HepG2 (cell line): ENCODE results near the gene PRKCSH. TPM values are rescaled to one million over a fixed set of nuclear protein-coding genes. Genes with fewer than 3 reads are reported as not detected.

Experiments used
- ATAC-seq: fragments of 200-7000 bp; cut with Tn5 transposase; 3 replicates; pipeline ENCODE4 v1.9.1; 2020; ENCODE audit warnings: mild to moderate bottlenecking, moderate library complexity
- BruUV-seq: library from RNA; stranded (reverse); fragments of 400-500 nt; replicated peaks from 2 replicates; lab custom pipeline; 2021; lab: Mats Ljungman, UMichigan
- CTCF ChIA-PET: fragments of 300-600 bp; formaldehyde crosslinking; extraction: SDS; loops from one replicate; lab custom pipeline; 2021; ENCODE audit warnings: low total read pairs, inconsistent platforms, low intra/inter-chr PET ratio; lab: Yijun Ruan, JAX
- POLR2A ChIA-PET: fragments of 350-600 bp; sonication (Branson Sonifier 250); formaldehyde crosslinking; loops from one replicate; lab custom pipeline; 2020; ENCODE audit warnings: antibody characterized with exemption, inconsistent platforms; lab: Yijun Ruan, JAX
- DNase-seq: peaks from one replicate; pipeline ENCODE4 v3.0.0-alpha.2; 2015; ENCODE audit warnings: low spot score
- FAIRE-seq: peaks from 3 replicates; lab custom pipeline; 2011; peaks lifted over from hg19 to GRCh38; lab: Jason Lieb, UNC
- H2AFZ ChIP-seq: one replicate; pipeline ENCODE4 v1.6.1; 2011; ENCODE audit warnings: low read length, inconsistent platforms
- H3K27ac ChIP-seq: fragments of 300-600 bp; 3 replicates; pipeline ENCODE4 v1.8.0; 2011; ENCODE audit warnings: mixed run types, mild to moderate bottlenecking, mixed read lengths, low read length, inconsistent platforms; ENCODE audit not compliant: insufficient read depth; ENCODE audit errors: extremely low read length
- H3K27me3 ChIP-seq, 2 experiments: fragments of 200-600 bp in 1 of 2; 2 replicates in 1 of 2; 3 replicates in 1 of 2; pipeline versions ENCODE4 v1.6.0 to v1.8.0; 2011; ENCODE audit warnings: low read length in 2 of 2, mild to moderate bottlenecking in 2 of 2, moderate library complexity in 2 of 2, inconsistent platforms in 1 of 2; ENCODE audit not compliant: insufficient read depth in 2 of 2, control insufficient read depth in 1 of 2
- H3K36me3 ChIP-seq, 2 experiments: fragments of 200-600 bp in 1 of 2; replicated peaks in 1 of 2; 2 replicates in 1 of 2; 3 replicates in 1 of 2; pipeline versions ENCODE4 v1.5.1 to v1.8.0; 2011; ENCODE audit warnings: low read length in 2 of 2, inconsistent platforms in 1 of 2; ENCODE audit not compliant: insufficient read depth in 2 of 2, control insufficient read depth in 1 of 2
- H3K4me1 ChIP-seq: 2 replicates; pipeline ENCODE4 v1.5.1; 2012; ENCODE audit warnings: low read length, inconsistent platforms; ENCODE audit not compliant: insufficient read depth
- H3K4me2 ChIP-seq: 2 replicates; pipeline ENCODE4 v1.6.0; 2011; ENCODE audit warnings: low read depth, low read length, inconsistent platforms
- H3K4me3 ChIP-seq, 3 experiments: fragments of 200-600 bp in 1 of 3; sonication (generic), shearing (Covaris generic) in 1 of 3; replicated peaks in 1 of 3; 2 replicates each; pipeline ENCODE4 v1.5.1; 2011 to 2016; ENCODE audit warnings: low read length in 3 of 3, inconsistent platforms in 2 of 3, low read depth in 2 of 3, mild to moderate bottlenecking in 2 of 3, control low read depth in 1 of 3, mixed read lengths in 1 of 3; ENCODE audit not compliant: insufficient read depth in 1 of 3
- H3K79me2 ChIP-seq: one replicate; pipeline ENCODE4 v1.6.1; 2011; ENCODE audit warnings: low read length, inconsistent platforms; ENCODE audit not compliant: insufficient read depth
- H3K9ac ChIP-seq: 2 replicates; pipeline ENCODE4 v1.6.0; 2011; ENCODE audit warnings: mild to moderate bottlenecking, low read depth, low read length, inconsistent platforms; ENCODE audit not compliant: insufficient read depth
- H3K9me3 ChIP-seq: 2 replicates; pipeline ENCODE4 v1.5.1; 2012; ENCODE audit warnings: mild to moderate bottlenecking, low read length
- H4K20me1 ChIP-seq: 2 replicates; pipeline ENCODE4 v1.6.0; 2011; ENCODE audit warnings: inconsistent platforms, mild to moderate bottlenecking, low read length, moderate library complexity; ENCODE audit not compliant: insufficient read depth
- BCL3 ChIP-seq: sonication (generic); formaldehyde crosslinking; IDR thresholded peaks from 2 replicates; pipeline ENCODE4 v1.5.1; 2020; ENCODE audit warnings: mild to moderate bottlenecking, missing genetic modification reagents, moderate library complexity
- DBP ChIP-seq: sonication (generic); formaldehyde crosslinking; IDR thresholded peaks from 2 replicates; pipeline ENCODE4 v1.4.0; 2020; ENCODE audit warnings: missing genetic modification reagents; ENCODE audit errors: not compliant biosample characterization
- HBP1 ChIP-seq: IDR thresholded peaks from 2 replicates; pipeline ENCODE4 v1.6.1; 2016; ENCODE audit warnings: low read depth, control low read depth
- HNRNPK ChIP-seq: fragments of 200-400 bp; formaldehyde crosslinking; IDR thresholded peaks from 2 replicates; pipeline ENCODE4 v1.6.1; 2018; ENCODE audit warnings: low read length, low read depth, moderate library complexity, mild to moderate bottlenecking; ENCODE audit not compliant: poor library complexity, severe bottlenecking
- MEF2D ChIP-seq: sonication (generic); formaldehyde crosslinking; IDR thresholded peaks from 2 replicates; pipeline ENCODE4 v1.5.1; 2020; ENCODE audit warnings: mild to moderate bottlenecking, missing genetic modification reagents
- PLSCR1 ChIP-seq: sonication (generic); formaldehyde crosslinking; IDR thresholded peaks from 2 replicates; pipeline ENCODE4 v1.5.0; 2020; ENCODE audit warnings: missing genetic modification reagents, mild to moderate bottlenecking, borderline replicate concordance
- POLR2A ChIP-seq, 2 experiments: IDR thresholded peaks; 2 replicates each; pipeline ENCODE4 v1.6.1; 2011; ENCODE audit warnings: low read depth in 2 of 2, low read length in 2 of 2, mild to moderate bottlenecking in 1 of 2, moderate library complexity in 1 of 2; ENCODE audit not compliant: insufficient read depth in 1 of 2
- PRDM10 ChIP-seq: sonication (generic); formaldehyde crosslinking; IDR thresholded peaks from 2 replicates; pipeline ENCODE4 v1.4.0; 2020; ENCODE audit warnings: low read depth, missing genetic modification reagents
- ZNF121 ChIP-seq: sonication (generic); formaldehyde crosslinking; IDR thresholded peaks from 2 replicates; pipeline ENCODE4 v1.5.0; 2020; ENCODE audit warnings: mild to moderate bottlenecking, missing genetic modification reagents
- ZNF678 ChIP-seq: sonication (generic); formaldehyde crosslinking; IDR thresholded peaks from 2 replicates; pipeline ENCODE4 v1.4.0; 2020; ENCODE audit warnings: mild to moderate bottlenecking, missing genetic modification reagents
- ZSCAN20 ChIP-seq: sonication (generic); formaldehyde crosslinking; IDR thresholded peaks from 2 replicates; pipeline ENCODE4 v1.4.0; 2020; ENCODE audit warnings: missing genetic modification reagents, mild to moderate bottlenecking, borderline replicate concordance
- ZUFSP ChIP-seq: sonication (generic); formaldehyde crosslinking; IDR thresholded peaks from 2 replicates; pipeline ENCODE4 v1.9.0; 2021; ENCODE audit warnings: missing genetic modification reagents, mild to moderate bottlenecking, borderline replicate concordance
- WGBS: methylation state at CpG from one replicate; pipeline ENCODE4 v1.1.6; 2017; ENCODE audit warnings: low lambda C conversion rate; 5-methylcytosine and 5-hydroxymethylcytosine counted together
- in situ Hi-C: cut with HindIII; loops from 2 replicates; pipeline ENCODE4 v1.10.0; 2017; ENCODE audit warnings: low pct_unique_long_range_greater_than_20kb; ENCODE audit not compliant: extremely low pct_ligation_motif_present
- intact Hi-C: fragments of 100-400 bp; cut with micrococcal nuclease; formaldehyde crosslinking; loops from one replicate; pipeline ENCODE4 v1.10.0; 2022; ENCODE audit not compliant: unreplicated experiment
- polyA plus RNA-seq, 8 experiments: library from polyadenylated mRNA; depleted of rRNA in 3 of 8; stranded (reverse) in 7 of 8; unstranded in 1 of 8; fragments of >200 nt; fragmentation: Illumina TruSeq in 4 of 8; extraction: Trizol in 4 of 8; gene quantifications; 2 replicates each; pipeline versions ENCODE4 v1.2.1 to v1.2.3, GENCODE V29; 2011 to 2016; ENCODE audit warnings: low read depth in 4 of 8, missing spikeins in 1 of 8, mixed read lengths in 1 of 8; ENCODE audit not compliant: insufficient read depth in 1 of 8
- total RNA-seq, 5 experiments: library from RNA; depleted of rRNA; stranded (reverse); fragments of >200 nt; fragmentation: Illumina TruSeq; extraction: Trizol; gene quantifications; 2 replicates each; pipeline ENCODE4 v1.2.3, GENCODE V29; 2016; ENCODE audit warnings: low read depth in 1 of 5

Gene PRKCSH
- total and polyA plus RNA-seq, 2 of the 13 experiments (the other 11 are each of a cell fraction or from before 2014, with no cell fraction given): 85.1 to 125 TPM

- H2AFZ ChIP-seq: no peak overlapping the region
- DNase-seq (no peak), FAIRE-seq (no peak), ATAC-seq (no peak)
- H3K79me2 ChIP-seq: no peaks in the 10 kb centered on the region
- BruUV-seq: no TSS peak
- H3K9me3 ChIP-seq: no peaks in the 10 kb centered on the region
- no peak overlapping the region for H3K27ac ChIP-seq
- peaks cover 5 to 15% of the 10 kb centered on the region in 2 experiments; a peak in 4 of 5 replicates for H3K36me3 ChIP-seq
- ChIA-PET CTCF (interaction anchor here (1.1 kb wide), 1 partner anchor 93 kb away, joined by 3 read pairs; no protein-coding TSS in a partner anchor), POLR2A (no interaction called here)
- intact Hi-C loops: loop anchor here (5.0 kb wide), 1 partner anchor 92 kb away; no protein-coding TSS in a partner anchor
- 96% methylated on average over 4 of the region's 10 CpGs for WGBS
- H3K9ac ChIP-seq: no peak overlapping the region
- in situ Hi-C loops: no loop called here
- peaks cover 12% of the 10 kb centered on the region for H3K4me1 ChIP-seq
- no peaks in the 10 kb centered on the region; a peak in 1 of 5 replicates for H3K27me3 ChIP-seq
- no peak overlapping the region for H3K4me3 ChIP-seq
- no peaks in the 10 kb centered on the region for H4K20me1 ChIP-seq
- no peak overlapping the region for H3K4me2 ChIP-seq
- TF ChIP-seq ZUFSP (CRISPR knock-in tag) (no peak), HBP1 (CRISPR knock-in tag) (no peak), ZNF678 (CRISPR knock-in tag) (no peak), ZSCAN20 (CRISPR knock-in tag) (no peak), ZNF121 (CRISPR knock-in tag) (no peak), MEF2D (CRISPR knock-in tag) (no peak), PRDM10 (no peak), POLR2A (IDR thresholded peaks at IDR 0.05; ENCODE audit: insufficient read depth in 1 of 2, low read depth in 2 of 2, low read length in 2 of 2) (no peak), HNRNPK (no peak), BCL3 (no peak), DBP (CRISPR knock-in tag) (no peak), PLSCR1 (CRISPR knock-in tag) (no peak)
Observed at GRCh38 chr19:11495481-11495880, 60.0 kb downstream of the PRKCSH start.
